Parathyroid adenoma (tissue), 2 donors: ENCODE results near the gene RPRM.
"Not testable (repeated sequence)": the region's sequence is repeated elsewhere in the genome, so short reads cannot be mapped to it uniquely, and the experiment has no call there.

ENCODE experiments used
- H2AFZ ChIP-seq: fragments of 300-600 bp; sonication (generic); one replicate; pipeline ENCODE4 v1.7.0; 2017; ENCODE audit warnings: antibody characterized with exemption, mild to moderate bottlenecking
- H3K27ac ChIP-seq: fragments of 300-600 bp; sonication (generic); one replicate; pipeline ENCODE4 v1.7.0; 2017
- H3K27me3 ChIP-seq: fragments of 300-600 bp; sonication (generic); one replicate; pipeline ENCODE4 v1.7.0; 2017; ENCODE audit warnings: low read length; ENCODE audit not compliant: control insufficient read depth, insufficient read depth
- H3K36me3 ChIP-seq: fragments of 300-600 bp; sonication (generic); one replicate; pipeline ENCODE4 v1.7.0; 2017; ENCODE audit warnings: low read length; ENCODE audit not compliant: control insufficient read depth, insufficient read depth
- H3K4me1 ChIP-seq: fragments of 300-600 bp; sonication (generic); one replicate; pipeline ENCODE4 v1.7.0; 2017; ENCODE audit warnings: control low read depth
- H3K4me2 ChIP-seq: fragments of 300-600 bp; sonication (generic); one replicate; pipeline ENCODE4 v1.7.0; 2017; ENCODE audit warnings: low read length
- H3K4me3 ChIP-seq: fragments of 300-600 bp; sonication (generic); one replicate; pipeline ENCODE4 v1.7.0; 2017; ENCODE audit warnings: low read depth, low read length
- H3K79me2 ChIP-seq: fragments of 300-600 bp; sonication (generic); one replicate; pipeline ENCODE4 v1.7.0; 2017; ENCODE audit warnings: control low read depth
- H3K9ac ChIP-seq: fragments of 300-600 bp; sonication (generic); one replicate; pipeline ENCODE4 v1.7.0; 2017; ENCODE audit warnings: mild to moderate bottlenecking
- H3K9me3 ChIP-seq: fragments of 300-600 bp; sonication (generic); one replicate; pipeline ENCODE4 v1.7.0; 2017; ENCODE audit warnings: low read length; ENCODE audit not compliant: control insufficient read depth
- CTCF ChIP-seq: fragments of 300-600 bp; sonication (generic); IDR thresholded peaks from one replicate; pipeline ENCODE4 v1.7.0; 2017; ENCODE audit warnings: antibody characterized with exemption, mild to moderate bottlenecking
- donor health status: primary hyperparathyroidism.

Gene RPRM

GRCh38 chr2:153451611-153452010, 27.0 kb downstream of the RPRM start:
- Histone ChIP-seq H3K9me3 (no peaks in the 10 kb centered on the region), H3K4me1 (no peaks in the 10 kb centered on the region), H3K4me3 (no peak overlapping the region), H3K4me2 (no peak overlapping the region), H3K36me3 (no peaks in the 10 kb centered on the region), H2AFZ (no peak overlapping the region), H3K9ac (no peak overlapping the region), H3K27ac (no peak overlapping the region), H3K79me2 (no peaks in the 10 kb centered on the region), H3K27me3 (no peaks in the 10 kb centered on the region)
- no peak for TF ChIP-seq CTCF

- H3K27me3 ChIP-seq = no peaks in the 10 kb centered on the region
- no peak overlapping the region for H3K4me3 ChIP-seq
- no peaks in the 10 kb centered on the region for H3K36me3 ChIP-seq
- no peak overlapping the region for H3K9ac ChIP-seq
- no peak overlapping the region for H3K27ac ChIP-seq
- H3K4me1 ChIP-seq = no peaks in the 10 kb centered on the region
- H3K79me2 ChIP-seq = no peaks in the 10 kb centered on the region
- H2AFZ ChIP-seq = no peak overlapping the region
- no peak overlapping the region for H3K4me2 ChIP-seq
- H3K9me3 ChIP-seq = no peaks in the 10 kb centered on the region
- TF ChIP-seq CTCF = no peak
Measured at GRCh38 chr2:153443106-153443505, 35.5 kb downstream of the RPRM start.

- H3K4me1 ChIP-seq, H2AFZ ChIP-seq, H3K27ac ChIP-seq, H3K9ac ChIP-seq, H3K79me2 ChIP-seq, H3K27me3 ChIP-seq, H3K4me2 ChIP-seq, H3K36me3 ChIP-seq, H3K4me3 ChIP-seq, H3K9me3 ChIP-seq: not testable (repeated sequence)
Measured at GRCh38 chr2:153442616-153443015, 35.9 kb downstream of the RPRM start.

GRCh38 chr2:153440090-153440489, 38.5 kb downstream of the RPRM start:
- not testable (repeated sequence) for H2AFZ ChIP-seq, H3K4me1 ChIP-seq, H3K27ac ChIP-seq, H3K9me3 ChIP-seq, H3K9ac ChIP-seq, H3K4me3 ChIP-seq, H3K79me2 ChIP-seq, H3K36me3 ChIP-seq, H3K27me3 ChIP-seq, H3K4me2 ChIP-seq

- H2AFZ ChIP-seq = no peak overlapping the region
- H3K4me2 ChIP-seq = no peak overlapping the region
- no peak for TF ChIP-seq CTCF
- no peak overlapping the region for H3K4me3 ChIP-seq
- H3K36me3 ChIP-seq = no peaks in the 10 kb centered on the region
- no peaks in the 10 kb centered on the region for H3K79me2 ChIP-seq
- no peaks in the 10 kb centered on the region for H3K4me1 ChIP-seq
- H3K27ac ChIP-seq = no peak overlapping the region
- no peak overlapping the region for H3K9ac ChIP-seq
- H3K27me3 ChIP-seq = no peaks in the 10 kb centered on the region
- no peaks in the 10 kb centered on the region for H3K9me3 ChIP-seq
Measured at GRCh38 chr2:153433403-153433802, 45.2 kb downstream of the RPRM start.

GRCh38 chr2:153432381-153432780, 46.2 kb downstream of the RPRM start:
- Histone ChIP-seq H3K9ac (no peak overlapping the region), H3K4me1 (no peaks in the 10 kb centered on the region), H3K27ac (no peak overlapping the region), H3K79me2 (no peaks in the 10 kb centered on the region), H3K4me3 (no peak overlapping the region), H3K9me3 (no peaks in the 10 kb centered on the region), H3K27me3 (no peaks in the 10 kb centered on the region), H3K4me2 (no peak overlapping the region), H3K36me3 (no peaks in the 10 kb centered on the region), H2AFZ (no peak overlapping the region)
- TF ChIP-seq CTCF = no peak
